WTC11 (cell line): Measurements from ENCODE around the gene CAMK2G. TPM values are rescaled to one million over a fixed set of nuclear protein-coding genes. Genes with fewer than 3 reads are reported as not detected.

ENCODE experiments used
- ATAC-seq: fragments of 200-7000 bp; cut with Tn5 transposase; 2 replicates; pipeline ENCODE4 v1.10.0; 2021; ENCODE audit warnings: mild to moderate bottlenecking, moderate library complexity
- CTCF ChIA-PET: fragments of 300-600 bp; sonication (Branson Sonifier 250); formaldehyde crosslinking; loops from one replicate; lab custom pipeline; 2021; ENCODE audit warnings: antibody characterized with exemption; lab: Charles Lee
- POLR2A ChIA-PET: fragments of 350-600 bp; sonication (Branson Sonifier 250); formaldehyde crosslinking; loops from one replicate; lab custom pipeline; 2021; ENCODE audit warnings: antibody characterized with exemption; lab: Charles Lee
- DNase-seq: peaks from one replicate; pipeline ENCODE4 v3.0.0; 2021; ENCODE audit warnings: low spot score
- H3K27ac Mint-ChIP-seq: 2 replicates; pipeline ENCODE4 v1.8.0; 2021; ENCODE audit warnings: mixed read lengths
- H3K27me3 Mint-ChIP-seq: 2 replicates; pipeline ENCODE4 v1.8.0; 2021; ENCODE audit warnings: low read depth, mild to moderate bottlenecking, moderate library complexity, mixed read lengths
- H3K36me3 Mint-ChIP-seq: 2 replicates; pipeline ENCODE4 v1.8.0; 2021; ENCODE audit warnings: mixed read lengths
- H3K4me1 Mint-ChIP-seq: 2 replicates; pipeline ENCODE4 v1.8.0; 2022; ENCODE audit warnings: mixed read lengths
- H3K4me3 Mint-ChIP-seq: 2 replicates; pipeline ENCODE4 v1.8.0; 2021; ENCODE audit warnings: mild to moderate bottlenecking, moderate library complexity, mixed read lengths
- H3K9me3 Mint-ChIP-seq: 2 replicates; pipeline ENCODE4 v1.8.0; 2021; ENCODE audit warnings: mixed read lengths
- ATF1 ChIP-seq: sonication (generic); formaldehyde crosslinking; IDR thresholded peaks from 2 replicates; pipeline ENCODE4 v1.8.1; 2023; ENCODE audit warnings: mild to moderate bottlenecking, moderate library complexity, missing genetic modification reagents
- CBFB ChIP-seq: sonication (generic); formaldehyde crosslinking; IDR thresholded peaks from 2 replicates; pipeline ENCODE4 v1.8.1; 2022; ENCODE audit warnings: mild to moderate bottlenecking, low read depth, missing genetic modification reagents
- IRF2 ChIP-seq: sonication (generic); formaldehyde crosslinking; IDR thresholded peaks from 2 replicates; pipeline ENCODE4 v1.8.0; 2022; ENCODE audit warnings: low read depth, missing genetic modification reagents, borderline replicate concordance
- SP1 ChIP-seq: sonication (generic); formaldehyde crosslinking; conservative IDR thresholded peaks from 2 replicates; pipeline ENCODE4 v1.8.1; 2022; ENCODE audit warnings: missing genetic modification reagents
- TCF7 ChIP-seq: sonication (generic); formaldehyde crosslinking; IDR thresholded peaks from 2 replicates; pipeline ENCODE4 v1.8.0; 2022; ENCODE audit warnings: mild to moderate bottlenecking, low read depth, missing genetic modification reagents, moderate library complexity
- ZNF396 ChIP-seq: fragments of 250-450 bp; sonication (Bioruptor Pico); IDR thresholded peaks from 2 replicates; pipeline ENCODE4 v1.8.0; 2021; ENCODE audit warnings: mild to moderate bottlenecking, moderate library complexity, borderline replicate concordance
- ZNF423 ChIP-seq: fragments of 250-450 bp; sonication (Bioruptor Pico); IDR thresholded peaks from 2 replicates; pipeline ENCODE4 v2.1.2; 2022; ENCODE audit warnings: mild to moderate bottlenecking, moderate library complexity
- total RNA-seq: library from RNA; stranded (reverse); gene quantifications from 3 replicates; pipeline ENCODE4 v1.2.3, GENCODE V29; 2021
- TF ChIP-seq, protein P1 (sequence below): sonication (generic); formaldehyde crosslinking; IDR thresholded peaks from 2 replicates; pipeline ENCODE4 v1.8.1; 2023; ENCODE audit warnings: mild to moderate bottlenecking, missing genetic modification reagents, borderline replicate concordance
- TF ChIP-seq, protein P2 (sequence below): sonication (generic); formaldehyde crosslinking; IDR thresholded peaks from 2 replicates; pipeline ENCODE4 v1.8.1; 2022; ENCODE audit warnings: missing genetic modification reagents, borderline replicate concordance
- TF ChIP-seq, protein P3 (sequence below): sonication (generic); formaldehyde crosslinking; IDR thresholded peaks from 2 replicates; pipeline ENCODE4 v1.8.0; 2023; ENCODE audit warnings: missing genetic modification reagents, mild to moderate bottlenecking, borderline replicate concordance
- TF ChIP-seq, protein P4 (sequence below): fragments of 200-600 bp; IDR thresholded peaks from 2 replicates; pipeline ENCODE4 v1.8.0; 2022; ENCODE audit warnings: antibody characterized with exemption

The CAMK2G gene
- total RNA-seq, 1 experiment from 2014 or later = 34.9 TPM

DNA sequence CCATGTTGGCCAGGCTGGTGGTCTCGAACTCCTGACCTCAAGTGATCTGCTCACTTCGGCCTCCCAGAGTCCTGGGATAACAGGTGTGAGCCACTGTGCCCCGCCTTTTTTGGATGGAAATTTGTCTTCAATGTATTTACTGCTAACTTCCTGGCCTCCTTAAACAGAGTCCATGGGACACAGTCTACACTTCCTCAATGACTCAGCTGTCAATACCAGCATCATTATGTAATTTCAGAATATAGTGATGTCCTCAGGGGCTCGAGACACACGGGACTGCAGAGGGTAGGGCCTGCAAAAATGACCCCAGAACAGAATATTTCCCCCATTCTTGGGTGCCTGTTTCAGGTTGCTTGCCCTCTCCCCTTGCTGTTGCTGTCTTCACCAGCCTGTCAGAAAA, 31.1 kb downstream of the CAMK2G start (continued):
- TF ChIP-seq, protein P1, sequence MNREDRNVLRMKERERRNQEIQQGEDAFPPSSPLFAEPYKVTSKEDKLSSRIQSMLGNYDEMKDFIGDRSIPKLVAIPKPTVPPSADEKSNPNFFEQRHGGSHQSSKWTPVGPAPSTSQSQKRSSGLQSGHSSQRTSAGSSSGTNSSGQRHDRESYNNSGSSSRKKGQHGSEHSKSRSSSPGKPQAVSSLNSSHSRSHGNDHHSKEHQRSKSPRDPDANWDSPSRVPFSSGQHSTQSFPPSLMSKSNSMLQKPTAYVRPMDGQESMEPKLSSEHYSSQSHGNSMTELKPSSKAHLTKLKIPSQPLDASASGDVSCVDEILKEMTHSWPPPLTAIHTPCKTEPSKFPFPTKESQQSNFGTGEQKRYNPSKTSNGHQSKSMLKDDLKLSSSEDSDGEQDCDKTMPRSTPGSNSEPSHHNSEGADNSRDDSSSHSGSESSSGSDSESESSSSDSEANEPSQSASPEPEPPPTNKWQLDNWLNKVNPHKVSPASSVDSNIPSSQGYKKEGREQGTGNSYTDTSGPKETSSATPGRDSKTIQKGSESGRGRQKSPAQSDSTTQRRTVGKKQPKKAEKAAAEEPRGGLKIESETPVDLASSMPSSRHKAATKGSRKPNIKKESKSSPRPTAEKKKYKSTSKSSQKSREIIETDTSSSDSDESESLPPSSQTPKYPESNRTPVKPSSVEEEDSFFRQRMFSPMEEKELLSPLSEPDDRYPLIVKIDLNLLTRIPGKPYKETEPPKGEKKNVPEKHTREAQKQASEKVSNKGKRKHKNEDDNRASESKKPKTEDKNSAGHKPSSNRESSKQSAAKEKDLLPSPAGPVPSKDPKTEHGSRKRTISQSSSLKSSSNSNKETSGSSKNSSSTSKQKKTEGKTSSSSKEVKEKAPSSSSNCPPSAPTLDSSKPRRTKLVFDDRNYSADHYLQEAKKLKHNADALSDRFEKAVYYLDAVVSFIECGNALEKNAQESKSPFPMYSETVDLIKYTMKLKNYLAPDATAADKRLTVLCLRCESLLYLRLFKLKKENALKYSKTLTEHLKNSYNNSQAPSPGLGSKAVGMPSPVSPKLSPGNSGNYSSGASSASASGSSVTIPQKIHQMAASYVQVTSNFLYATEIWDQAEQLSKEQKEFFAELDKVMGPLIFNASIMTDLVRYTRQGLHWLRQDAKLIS (CRISPR knock-in tag) = no peak
- TF ChIP-seq ZNF423 (CRISPR knock-in tag) = no peak
- TF ChIP-seq IRF2 (CRISPR knock-in tag) = no peak
- TF ChIP-seq, protein P2, sequence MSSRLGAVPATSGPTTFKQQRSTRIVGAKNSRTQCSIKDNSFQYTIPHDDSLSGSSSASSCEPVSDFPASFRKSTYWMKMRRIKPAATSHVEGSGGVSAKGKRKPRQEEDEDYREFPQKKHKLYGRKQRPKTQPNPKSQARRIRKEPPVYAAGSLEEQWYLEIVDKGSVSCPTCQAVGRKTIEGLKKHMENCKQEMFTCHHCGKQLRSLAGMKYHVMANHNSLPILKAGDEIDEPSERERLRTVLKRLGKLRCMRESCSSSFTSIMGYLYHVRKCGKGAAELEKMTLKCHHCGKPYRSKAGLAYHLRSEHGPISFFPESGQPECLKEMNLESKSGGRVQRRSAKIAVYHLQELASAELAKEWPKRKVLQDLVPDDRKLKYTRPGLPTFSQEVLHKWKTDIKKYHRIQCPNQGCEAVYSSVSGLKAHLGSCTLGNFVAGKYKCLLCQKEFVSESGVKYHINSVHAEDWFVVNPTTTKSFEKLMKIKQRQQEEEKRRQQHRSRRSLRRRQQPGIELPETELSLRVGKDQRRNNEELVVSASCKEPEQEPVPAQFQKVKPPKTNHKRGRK (CRISPR knock-in tag) = no peak
- TF ChIP-seq TCF7 (CRISPR knock-in tag) = no peak
- no peak for TF ChIP-seq SP1 (CRISPR knock-in tag)
- TF ChIP-seq ZNF396 (CRISPR knock-in tag) = no peak
- TF ChIP-seq ATF1 (CRISPR knock-in tag) = no peak
- TF ChIP-seq CBFB (CRISPR knock-in tag) = no peak

DNA sequence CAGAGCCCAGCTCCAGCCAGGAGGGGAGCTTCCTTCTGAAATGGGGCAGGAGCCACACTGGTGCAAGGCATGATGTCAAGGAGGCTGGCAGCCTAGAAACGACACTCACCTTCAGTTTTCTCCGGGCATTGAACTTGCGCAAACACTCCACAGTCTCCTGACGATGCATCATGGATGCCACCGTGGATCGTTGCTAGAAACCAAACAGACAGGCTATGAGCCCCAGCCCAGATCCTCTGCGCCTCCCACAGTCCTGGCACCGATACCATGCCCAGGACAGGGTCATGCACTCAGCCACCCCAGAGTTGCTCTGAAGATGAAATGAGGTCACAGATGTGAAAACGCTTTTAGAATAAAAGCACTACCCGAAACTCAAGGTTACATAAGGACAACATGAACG, 32.0 kb downstream of the CAMK2G start:
- peaks cover 36% of the 10 kb centered on the region for H3K36me3 Mint-ChIP-seq
- H3K4me1 Mint-ChIP-seq = no peaks in the 10 kb centered on the region
- no peaks in the 10 kb centered on the region for H3K27me3 Mint-ChIP-seq
- ATAC-seq (no peak), DNase-seq (no peak)
- POLR2A ChIA-PET = no interaction called here
- no peaks in the 10 kb centered on the region for H3K9me3 Mint-ChIP-seq
- H3K4me3 Mint-ChIP-seq = no peak overlapping the region
- CTCF ChIA-PET = no interaction called here
- H3K27ac Mint-ChIP-seq = peak overlapping the region; percentile 43; the same call in 1 of the 2 replicates
- TF ChIP-seq, protein P3, sequence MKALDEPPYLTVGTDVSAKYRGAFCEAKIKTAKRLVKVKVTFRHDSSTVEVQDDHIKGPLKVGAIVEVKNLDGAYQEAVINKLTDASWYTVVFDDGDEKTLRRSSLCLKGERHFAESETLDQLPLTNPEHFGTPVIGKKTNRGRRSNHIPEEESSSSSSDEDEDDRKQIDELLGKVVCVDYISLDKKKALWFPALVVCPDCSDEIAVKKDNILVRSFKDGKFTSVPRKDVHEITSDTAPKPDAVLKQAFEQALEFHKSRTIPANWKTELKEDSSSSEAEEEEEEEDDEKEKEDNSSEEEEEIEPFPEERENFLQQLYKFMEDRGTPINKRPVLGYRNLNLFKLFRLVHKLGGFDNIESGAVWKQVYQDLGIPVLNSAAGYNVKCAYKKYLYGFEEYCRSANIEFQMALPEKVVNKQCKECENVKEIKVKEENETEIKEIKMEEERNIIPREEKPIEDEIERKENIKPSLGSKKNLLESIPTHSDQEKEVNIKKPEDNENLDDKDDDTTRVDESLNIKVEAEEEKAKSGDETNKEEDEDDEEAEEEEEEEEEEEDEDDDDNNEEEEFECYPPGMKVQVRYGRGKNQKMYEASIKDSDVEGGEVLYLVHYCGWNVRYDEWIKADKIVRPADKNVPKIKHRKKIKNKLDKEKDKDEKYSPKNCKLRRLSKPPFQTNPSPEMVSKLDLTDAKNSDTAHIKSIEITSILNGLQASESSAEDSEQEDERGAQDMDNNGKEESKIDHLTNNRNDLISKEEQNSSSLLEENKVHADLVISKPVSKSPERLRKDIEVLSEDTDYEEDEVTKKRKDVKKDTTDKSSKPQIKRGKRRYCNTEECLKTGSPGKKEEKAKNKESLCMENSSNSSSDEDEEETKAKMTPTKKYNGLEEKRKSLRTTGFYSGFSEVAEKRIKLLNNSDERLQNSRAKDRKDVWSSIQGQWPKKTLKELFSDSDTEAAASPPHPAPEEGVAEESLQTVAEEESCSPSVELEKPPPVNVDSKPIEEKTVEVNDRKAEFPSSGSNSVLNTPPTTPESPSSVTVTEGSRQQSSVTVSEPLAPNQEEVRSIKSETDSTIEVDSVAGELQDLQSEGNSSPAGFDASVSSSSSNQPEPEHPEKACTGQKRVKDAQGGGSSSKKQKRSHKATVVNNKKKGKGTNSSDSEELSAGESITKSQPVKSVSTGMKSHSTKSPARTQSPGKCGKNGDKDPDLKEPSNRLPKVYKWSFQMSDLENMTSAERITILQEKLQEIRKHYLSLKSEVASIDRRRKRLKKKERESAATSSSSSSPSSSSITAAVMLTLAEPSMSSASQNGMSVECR (CRISPR knock-in tag) = no peak
- TF ChIP-seq, protein P4, sequence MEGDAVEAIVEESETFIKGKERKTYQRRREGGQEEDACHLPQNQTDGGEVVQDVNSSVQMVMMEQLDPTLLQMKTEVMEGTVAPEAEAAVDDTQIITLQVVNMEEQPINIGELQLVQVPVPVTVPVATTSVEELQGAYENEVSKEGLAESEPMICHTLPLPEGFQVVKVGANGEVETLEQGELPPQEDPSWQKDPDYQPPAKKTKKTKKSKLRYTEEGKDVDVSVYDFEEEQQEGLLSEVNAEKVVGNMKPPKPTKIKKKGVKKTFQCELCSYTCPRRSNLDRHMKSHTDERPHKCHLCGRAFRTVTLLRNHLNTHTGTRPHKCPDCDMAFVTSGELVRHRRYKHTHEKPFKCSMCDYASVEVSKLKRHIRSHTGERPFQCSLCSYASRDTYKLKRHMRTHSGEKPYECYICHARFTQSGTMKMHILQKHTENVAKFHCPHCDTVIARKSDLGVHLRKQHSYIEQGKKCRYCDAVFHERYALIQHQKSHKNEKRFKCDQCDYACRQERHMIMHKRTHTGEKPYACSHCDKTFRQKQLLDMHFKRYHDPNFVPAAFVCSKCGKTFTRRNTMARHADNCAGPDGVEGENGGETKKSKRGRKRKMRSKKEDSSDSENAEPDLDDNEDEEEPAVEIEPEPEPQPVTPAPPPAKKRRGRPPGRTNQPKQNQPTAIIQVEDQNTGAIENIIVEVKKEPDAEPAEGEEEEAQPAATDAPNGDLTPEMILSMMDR = no peak
